Left cardiac atrium (tissue), 4 donors: ENCODE results near the gene SNAPC4. TPM values are rescaled to one million over a fixed set of nuclear protein-coding genes. Genes with fewer than 3 reads are reported as not detected.
"Not testable (repeated sequence)": the region's sequence is repeated elsewhere in the genome, so short reads cannot be mapped to it uniquely, and the experiment has no call there.

Experiments
- ATAC-seq, 2 donors: fragments of 200-7000 bp; cut with Tn5 transposase; one replicate each; pipeline ENCODE4 v1.9.1; 2020; ENCODE audit warnings: mild to moderate bottlenecking in 2 of 2, moderate library complexity in 2 of 2
- DNase-seq: peaks from one replicate; pipeline ENCODE4 v3.0.0-alpha.2; 2020
- intact Hi-C, 2 donors: fragments of 100-400 bp; cut with DNase I; formaldehyde crosslinking; loops; one replicate each; pipeline versions ENCODE4 v1.14.1 to v1.15.1; 2022 to 2023
- total RNA-seq, 2 donors: library from RNA; stranded (reverse); fragmentation: NEBNext Ultra II Directional; extraction: Animal tissue kit (Norgen Biotek cat#: 25700); gene quantifications; one replicate each; pipeline ENCODE4 v1.2.1, GENCODE V29; 2021
- donor health status: DM: no; HTN: yes; CAD: no.
- donor health status: DM: no; HTN: yes; CAD: no; lungs with severe emphysema.
- donor health status: DM: yes; HTN: yes; CAD: no.
- donor health status: Dilated cardiomyopathy.

Gene SNAPC4
- total RNA-seq, 2 donors from 2014 or later = 3.4 to 3.8 TPM

DNA sequence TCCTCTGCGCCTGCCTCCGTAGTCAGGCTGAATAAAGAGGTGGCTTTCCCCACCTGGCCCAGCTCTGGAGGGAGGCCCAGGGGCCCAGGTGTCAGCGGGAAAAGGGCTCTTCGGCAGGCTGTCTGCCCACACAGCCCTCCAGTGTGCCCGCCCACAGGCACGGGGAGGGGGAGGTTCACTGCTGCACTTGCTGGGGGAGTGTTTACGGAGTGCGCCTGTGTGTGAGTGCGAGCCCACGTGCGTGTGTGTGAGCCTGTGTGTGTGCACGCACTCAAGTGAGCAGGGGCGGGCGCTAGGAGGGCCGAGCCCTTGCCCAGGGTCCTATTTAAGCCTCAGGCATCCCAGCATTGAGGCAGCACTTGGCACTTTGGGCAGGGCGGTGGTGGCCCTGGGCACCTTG is 47.3 kb downstream of the SNAPC4 start:
- ATAC-seq (peak; percentile 8 to 31), DNase-seq (no peak)
- intact Hi-C loops = no loop called here

DNA sequence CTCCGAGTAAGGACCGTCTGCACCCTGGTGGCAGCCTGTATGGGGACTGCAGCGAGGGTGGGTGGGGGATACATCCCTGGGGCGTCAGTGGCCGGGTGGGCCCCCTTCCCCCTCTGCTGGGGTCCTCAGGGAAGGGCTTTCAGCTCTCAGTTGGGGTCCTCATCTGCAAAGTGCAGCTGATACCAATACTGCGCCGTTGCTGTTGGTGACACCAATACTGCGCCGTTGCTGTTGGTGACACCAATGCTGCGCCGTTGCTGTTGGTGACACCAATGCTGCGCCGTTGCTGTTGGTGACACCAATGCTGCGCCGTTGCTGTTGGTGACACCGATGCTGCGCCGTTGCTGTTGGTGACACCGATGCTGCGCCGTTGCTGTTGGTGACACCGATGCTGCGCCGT is 48.1 kb downstream of the SNAPC4 start:
- ATAC-seq, DNase-seq, intact Hi-C loops: not testable (repeated sequence)

- DNase-seq (no peak), ATAC-seq (no peak)
- intact Hi-C loops = no loop called here
These were observed 48.6 kb downstream of the SNAPC4 start for GRCh38 chr9:136351252-136351800.

Other genes with a start within 250 kb of the SNAPC4 start
- gene LHX3, start 195.0 kb downstream of the SNAPC4 start, total RNA-seq = not detected
- 1 to 10 TPM; 6.5 to 6.6 TPM for gene QSOX2, start 154.4 kb downstream of the SNAPC4 start, total RNA-seq
- not detected for gene CCDC187, start 96.1 kb downstream of the SNAPC4 start, total RNA-seq
- gene GPSM1, start 72.6 kb downstream of the SNAPC4 start, total RNA-seq = 10 to 100 TPM; 55.6 to 58.6 TPM
- 10 to 100 TPM; 23.2 to 30.6 TPM for gene DNLZ, start 36.4 kb downstream of the SNAPC4 start, total RNA-seq
- gene CARD9, start 26.5 kb downstream of the SNAPC4 start, total RNA-seq = 1 to 10 TPM in 1 of 2 donors, under 1 TPM in 1; 0.86 to 2.4 TPM
- gene ENTR1, start 10.4 kb upstream of the SNAPC4 start, total RNA-seq = 10 to 100 TPM; 18.1 to 26.6 TPM
- 10 to 100 TPM; 49.4 to 66.1 TPM for gene PMPCA, start 10.5 kb upstream of the SNAPC4 start, total RNA-seq
- gene INPP5E, start 39.7 kb upstream of the SNAPC4 start, total RNA-seq = 10 to 100 TPM in 1 of 2 donors, 1 to 10 TPM in 1; 9.5 to 10.1 TPM
- gene SEC16A, start 82.9 kb upstream of the SNAPC4 start, total RNA-seq = 10 to 100 TPM; 27.4 to 40.8 TPM
- gene NOTCH1, start 145.9 kb upstream of the SNAPC4 start, total RNA-seq = 10 to 100 TPM; 22.7 to 36.0 TPM